Measurements from ENCODE around the gene RETREG2. TPM values are rescaled to one million over a fixed set of nuclear protein-coding genes. Genes with fewer than 3 reads are reported as not detected.
A peak's percentile ranks its signal among the peaks of the same experiment; 100 is the strongest.

The RETREG2 gene, protein sequence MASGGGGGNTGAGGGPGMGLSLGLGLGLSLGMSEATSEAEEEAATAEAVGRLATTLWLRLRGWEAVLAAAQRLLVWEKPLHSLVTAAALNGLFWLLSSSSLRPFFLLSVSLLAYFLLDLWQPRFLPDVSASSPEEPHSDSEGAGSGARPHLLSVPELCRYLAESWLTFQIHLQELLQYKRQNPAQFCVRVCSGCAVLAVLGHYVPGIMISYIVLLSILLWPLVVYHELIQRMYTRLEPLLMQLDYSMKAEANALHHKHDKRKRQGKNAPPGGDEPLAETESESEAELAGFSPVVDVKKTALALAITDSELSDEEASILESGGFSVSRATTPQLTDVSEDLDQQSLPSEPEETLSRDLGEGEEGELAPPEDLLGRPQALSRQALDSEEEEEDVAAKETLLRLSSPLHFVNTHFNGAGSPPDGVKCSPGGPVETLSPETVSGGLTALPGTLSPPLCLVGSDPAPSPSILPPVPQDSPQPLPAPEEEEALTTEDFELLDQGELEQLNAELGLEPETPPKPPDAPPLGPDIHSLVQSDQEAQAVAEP
- 49.0 and 65.2 TPM in 2 replicates for total RNA-seq

DNA sequence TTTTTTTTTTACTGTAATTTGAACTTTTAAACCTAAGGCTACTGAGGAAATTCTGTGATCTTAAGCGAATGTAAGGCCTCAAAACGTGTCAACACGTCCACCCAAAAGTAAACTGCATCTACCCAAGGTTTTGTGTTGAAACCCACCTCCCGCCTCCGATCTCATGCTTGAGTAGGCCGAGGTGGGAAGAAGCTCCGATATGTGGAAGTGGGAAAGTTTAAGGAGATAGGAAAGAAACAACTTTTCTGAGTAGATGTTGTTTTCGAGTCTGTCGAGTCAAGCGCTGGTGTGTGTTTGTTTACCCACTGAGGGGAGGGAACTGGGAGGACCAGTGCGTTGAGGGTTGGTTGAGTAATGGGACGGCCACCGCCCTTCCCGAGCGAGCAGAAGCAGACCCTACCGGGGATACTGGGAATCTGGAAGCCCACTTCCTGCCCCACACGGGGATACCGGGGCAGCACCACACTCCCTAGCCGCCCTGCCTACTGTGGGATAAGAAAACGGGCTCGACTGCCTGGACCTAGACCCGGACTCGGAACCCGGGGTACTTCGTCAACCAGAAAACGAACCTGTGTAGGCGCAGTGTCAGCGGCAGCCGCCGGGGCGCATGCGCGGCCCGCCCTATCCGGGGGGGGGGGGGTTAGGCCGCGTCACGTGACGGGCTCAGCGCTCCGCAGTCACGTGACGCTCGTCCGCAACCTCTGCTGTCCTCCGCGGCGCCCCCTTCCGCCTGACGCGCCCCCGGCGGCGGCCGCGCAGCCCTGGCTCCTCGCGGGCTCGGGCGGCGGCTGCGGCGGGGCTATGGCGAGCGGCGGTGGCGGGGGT lies at the start of gene RETREG2:
Gene RETREG2 (plus strand): TSS at position 724 of the 825 bp plus-strand sequence. CDS start 78 bp downstream, at position 802.
- peak; percentile 73 to 95 for DNase-seq (ENCODE audit: low read depth in 2 of 2)

DNA sequence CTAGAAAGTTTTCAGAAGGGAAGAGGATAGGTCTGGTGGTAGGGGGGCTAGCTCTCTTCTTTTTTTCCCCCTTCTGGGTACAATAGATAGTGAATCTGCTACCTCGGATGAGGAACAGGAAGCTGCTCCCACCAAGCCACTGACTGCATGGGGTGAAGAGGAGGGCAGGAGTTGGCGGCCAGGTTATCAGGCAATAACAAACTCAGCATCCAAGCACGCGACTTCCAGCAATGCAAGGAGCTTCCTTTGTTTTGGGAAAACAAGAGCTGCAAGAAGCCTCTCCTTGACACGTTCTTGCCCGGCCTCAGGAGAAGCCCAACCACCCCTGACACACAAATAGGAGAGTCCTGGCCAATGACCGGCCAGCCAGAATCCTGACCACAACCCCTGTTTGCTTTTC lies 49.7 kb upstream of the RETREG2 start:
- no peak for DNase-seq (ENCODE audit: low read depth in 2 of 2)

DNA sequence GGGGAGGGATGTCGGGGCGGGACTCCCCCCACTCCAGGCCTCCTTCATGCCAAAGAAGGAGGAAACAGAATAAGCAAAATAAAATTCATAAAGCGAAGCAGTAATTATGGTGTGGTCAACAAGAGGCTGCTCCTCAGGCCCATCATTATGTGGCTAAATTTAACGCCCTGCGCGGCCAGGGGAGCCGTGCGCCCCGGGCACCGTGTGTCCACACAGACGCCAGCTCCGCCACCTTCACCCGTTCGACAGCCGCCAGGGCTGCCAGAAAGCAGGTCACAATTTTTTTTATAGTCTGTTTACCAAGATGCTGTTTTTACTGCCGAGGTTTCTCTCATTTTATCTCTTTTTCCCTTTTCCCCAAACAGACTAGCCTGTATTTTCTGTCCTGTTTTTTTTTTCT lies 48.5 kb upstream of the RETREG2 start:
- DNase-seq (ENCODE audit: low read depth in 2 of 2) = no peak

DNA sequence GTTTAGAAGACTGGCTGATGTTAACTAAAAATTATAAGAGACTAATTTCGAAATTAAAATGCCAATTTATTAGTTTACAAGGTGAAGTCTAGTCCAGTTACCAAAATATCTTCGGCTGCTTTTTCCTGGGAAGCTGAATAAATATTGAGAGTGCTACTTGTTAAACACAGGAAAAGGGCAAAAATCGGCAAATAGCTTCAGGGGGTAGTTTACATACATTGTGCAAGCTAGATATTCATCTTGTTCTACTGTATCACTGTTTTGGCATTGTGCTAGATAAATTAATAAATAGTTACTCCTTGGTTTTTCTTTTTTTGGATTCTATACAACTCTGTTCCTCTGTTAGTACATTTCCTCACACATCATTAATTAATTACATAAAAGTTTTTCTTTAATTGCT lies 46.7 kb upstream of the RETREG2 start:
- no peak for DNase-seq (ENCODE audit: low read depth in 2 of 2)

DNA sequence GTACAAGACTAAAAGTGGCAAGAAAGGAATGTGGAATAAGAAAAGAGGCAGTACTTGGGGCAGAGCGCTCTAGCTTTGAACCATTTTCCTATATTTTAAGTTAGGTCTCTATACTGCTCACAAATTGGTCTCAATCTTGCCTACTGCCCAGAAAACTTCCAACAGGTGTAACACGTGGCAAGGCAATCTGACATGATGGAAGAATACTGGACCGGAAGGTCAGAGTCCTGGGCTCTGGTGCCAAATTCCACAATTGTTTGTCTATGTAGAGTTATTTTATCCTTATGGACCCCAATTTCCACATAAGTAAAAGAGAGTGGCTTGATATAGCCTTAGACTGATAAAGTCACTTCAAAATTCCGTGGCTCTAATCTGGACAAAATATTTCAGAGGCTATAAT lies 46.3 kb upstream of the RETREG2 start:
- DNase-seq (ENCODE audit: low read depth in 2 of 2) = no peak

DNA sequence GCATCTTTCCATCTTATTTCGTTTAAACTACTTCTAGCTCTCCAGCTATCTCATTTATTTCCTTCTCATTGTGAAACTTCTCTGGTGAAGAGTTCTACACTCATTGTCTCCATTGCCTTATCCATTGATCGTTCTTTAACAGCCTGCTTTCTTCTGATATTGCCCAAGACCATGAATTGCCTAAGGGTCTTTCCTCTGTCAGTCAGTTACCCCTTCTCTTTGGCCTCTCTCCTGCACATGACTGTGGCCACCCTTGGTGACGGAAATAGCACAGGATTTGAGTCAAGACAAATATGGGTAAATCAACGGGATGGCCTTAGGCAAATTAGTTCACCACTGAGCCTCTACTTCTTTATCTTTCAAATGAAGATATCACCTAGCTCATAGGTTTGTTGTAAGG lies 44.1 kb upstream of the RETREG2 start:
- no peak for DNase-seq (ENCODE audit: low read depth in 2 of 2)

DNA sequence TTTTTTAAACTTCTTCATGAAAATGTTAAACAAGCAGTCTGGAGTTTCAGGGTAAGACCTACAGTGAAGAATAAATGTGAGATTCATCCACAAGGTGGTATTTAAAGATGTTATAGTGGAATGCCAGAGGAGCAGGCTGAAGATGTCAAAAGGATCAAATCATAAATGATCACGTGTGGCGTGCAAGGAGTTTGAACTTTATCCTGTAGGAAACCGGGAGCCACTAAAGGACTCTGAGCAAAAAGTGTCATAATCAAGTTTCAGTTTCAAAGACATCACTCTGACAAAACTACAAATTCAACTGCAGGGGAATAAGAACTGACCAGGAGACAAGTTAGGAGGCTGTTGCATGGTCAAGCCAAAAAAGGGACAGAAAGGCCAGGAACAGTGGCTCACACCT lies 37.4 kb upstream of the RETREG2 start:
- DNase-seq (ENCODE audit: low read depth in 2 of 2) = no peak

DNA sequence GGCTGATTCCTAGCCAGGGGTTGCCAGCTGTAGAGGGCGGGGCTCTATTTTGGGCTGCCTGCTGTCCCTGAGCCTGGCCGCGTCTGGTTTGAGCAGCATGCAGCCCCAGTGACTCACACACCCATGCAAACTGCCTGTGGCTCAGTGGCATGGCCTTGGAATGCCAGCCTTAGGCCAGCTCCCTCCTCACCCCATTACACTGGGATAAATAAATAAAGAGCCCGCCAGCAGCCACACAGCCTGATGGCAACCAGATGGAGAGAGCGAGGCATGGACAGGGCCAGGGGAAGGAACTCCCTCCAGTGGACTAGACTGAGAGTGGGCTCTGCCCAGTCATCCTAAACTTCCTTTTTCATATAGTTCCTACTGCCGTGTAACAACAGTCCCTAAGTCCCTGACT lies 35.7 kb upstream of the RETREG2 start:
- no peak for DNase-seq (ENCODE audit: low read depth in 2 of 2)

DNA sequence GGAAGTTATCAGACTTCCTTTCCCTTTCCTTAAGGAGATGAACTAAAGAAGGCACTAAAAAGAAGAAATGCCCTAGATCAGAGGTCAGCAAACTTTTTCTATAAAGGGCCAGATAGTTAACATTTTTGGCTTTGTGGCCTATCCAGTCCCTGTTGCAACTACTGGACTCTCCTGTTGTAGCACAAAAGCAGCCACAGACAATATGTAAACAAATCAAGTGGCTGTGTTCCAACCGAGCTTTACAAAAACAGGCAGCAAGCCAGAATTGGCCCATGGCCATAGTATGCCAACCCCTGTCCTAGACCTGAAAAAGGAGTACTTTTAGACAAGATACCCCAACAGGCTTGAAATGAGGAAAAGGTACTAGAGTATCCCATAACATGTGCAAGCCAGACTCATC lies 28.4 kb upstream of the RETREG2 start:
- peak; percentile 14 to 57 for DNase-seq (ENCODE audit: low read depth in 2 of 2)

DNA sequence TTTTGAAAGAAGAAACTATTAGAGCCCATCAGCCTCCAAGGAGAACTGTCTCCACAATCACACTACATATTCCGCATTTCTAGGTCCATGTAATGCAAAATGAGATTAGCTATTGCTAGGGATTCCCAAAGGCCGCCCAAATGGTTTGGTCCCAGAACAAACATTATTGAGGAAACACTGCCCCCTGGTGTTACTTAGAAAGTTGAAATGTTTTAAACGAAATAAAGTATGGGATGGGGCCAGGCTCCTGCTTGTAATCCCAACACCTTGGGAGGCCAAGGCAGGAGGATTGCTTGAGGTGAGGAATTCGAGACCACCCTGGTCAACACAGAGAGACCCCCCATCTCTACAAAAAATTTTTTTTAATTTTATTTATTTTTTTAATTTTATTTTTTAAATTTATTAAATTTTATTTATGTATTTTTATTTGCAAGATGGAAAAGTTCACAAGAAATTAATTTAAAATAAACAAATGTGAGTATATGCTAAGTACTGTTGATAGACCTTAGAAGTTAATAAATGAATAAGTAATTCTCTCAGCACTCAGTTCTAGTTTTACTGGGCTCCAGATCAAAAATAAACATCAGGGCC lies 22.9 kb upstream of the RETREG2 start:
- peak; percentile 57 to 72 for DNase-seq (ENCODE audit: low read depth in 2 of 2)

DNA sequence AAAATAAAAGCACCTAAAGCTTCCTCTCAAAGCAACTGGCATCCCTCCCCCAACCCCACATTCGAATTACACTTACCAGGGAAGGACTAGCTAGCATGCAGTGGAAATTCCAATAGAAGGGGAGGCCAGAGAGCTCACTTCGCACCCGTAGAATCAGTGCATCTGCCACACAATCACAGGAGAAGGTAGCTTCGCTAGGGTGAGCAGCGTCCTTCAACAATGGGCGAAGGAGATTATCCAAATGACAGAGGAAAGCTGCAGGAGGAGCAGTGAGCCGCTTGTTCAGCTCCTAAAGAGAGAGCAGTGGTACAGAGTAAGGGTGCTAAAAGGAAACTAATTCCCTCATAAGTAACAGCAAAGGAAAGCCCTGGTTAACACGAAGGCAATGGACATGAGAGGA lies 20.7 kb upstream of the RETREG2 start:
- DNase-seq (ENCODE audit: low read depth in 2 of 2) = no peak

DNA sequence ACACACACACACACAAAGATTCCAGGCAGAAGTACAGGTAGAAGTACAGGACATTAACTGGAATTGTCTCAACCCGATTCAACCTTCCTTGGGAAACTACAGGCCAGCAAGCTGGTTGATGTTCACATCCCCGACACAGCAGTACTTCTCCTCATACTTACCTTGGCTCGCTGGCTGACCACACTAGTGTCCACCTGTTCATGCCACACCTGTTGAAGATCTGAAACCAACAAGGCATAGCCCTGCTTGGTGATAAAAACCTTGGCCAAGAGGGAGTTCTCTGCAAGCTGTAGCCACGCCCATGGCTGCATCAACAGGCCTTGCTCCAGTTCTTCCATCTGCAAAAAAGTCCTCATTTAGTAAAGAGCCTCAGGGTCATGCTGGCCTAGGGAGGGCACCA lies 20.1 kb upstream of the RETREG2 start:
- DNase-seq (ENCODE audit: low read depth in 2 of 2) = no peak

DNA sequence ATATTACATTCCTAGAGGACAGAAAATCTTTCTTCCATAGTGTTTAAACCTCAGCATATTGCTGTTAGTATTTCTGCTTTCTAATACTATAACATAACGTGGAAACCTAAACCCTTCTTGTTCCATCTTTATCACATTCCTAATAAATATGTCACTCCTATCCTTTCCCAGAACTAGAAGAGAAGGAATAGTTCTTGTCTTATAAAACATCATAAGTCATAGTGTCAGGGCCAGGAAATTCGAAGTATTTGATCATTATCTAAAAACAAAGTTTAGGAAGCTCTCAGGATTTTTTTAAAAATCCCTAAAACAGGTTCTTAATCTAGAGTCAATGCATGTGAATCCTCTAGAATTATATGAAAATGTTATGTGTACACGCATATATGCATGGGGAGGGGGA lies 19.5 kb upstream of the RETREG2 start:
- DNase-seq (ENCODE audit: low read depth in 2 of 2) = no peak

DNA sequence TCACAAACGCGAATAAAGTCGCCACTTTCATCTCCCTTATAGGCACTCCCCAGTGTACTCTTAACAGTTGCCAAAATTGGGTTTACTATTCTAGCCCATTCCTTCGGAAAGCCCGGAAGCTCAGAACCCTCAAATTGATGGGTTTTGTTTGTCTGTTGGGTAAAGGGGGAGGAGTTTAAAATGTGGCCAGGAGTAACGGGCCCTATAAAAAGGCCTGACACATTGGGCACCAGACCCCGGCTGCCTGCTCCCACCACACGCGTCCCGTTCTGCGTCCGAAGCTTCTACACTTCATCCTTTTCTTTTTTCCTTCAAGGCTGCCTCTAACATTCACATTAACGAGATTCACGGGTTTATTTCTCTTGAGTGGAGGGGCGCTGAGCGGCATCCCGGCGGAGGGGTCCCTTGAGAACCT lies 18.3 kb upstream of the RETREG2 start:
- no peak for DNase-seq (ENCODE audit: low read depth in 2 of 2)

DNA sequence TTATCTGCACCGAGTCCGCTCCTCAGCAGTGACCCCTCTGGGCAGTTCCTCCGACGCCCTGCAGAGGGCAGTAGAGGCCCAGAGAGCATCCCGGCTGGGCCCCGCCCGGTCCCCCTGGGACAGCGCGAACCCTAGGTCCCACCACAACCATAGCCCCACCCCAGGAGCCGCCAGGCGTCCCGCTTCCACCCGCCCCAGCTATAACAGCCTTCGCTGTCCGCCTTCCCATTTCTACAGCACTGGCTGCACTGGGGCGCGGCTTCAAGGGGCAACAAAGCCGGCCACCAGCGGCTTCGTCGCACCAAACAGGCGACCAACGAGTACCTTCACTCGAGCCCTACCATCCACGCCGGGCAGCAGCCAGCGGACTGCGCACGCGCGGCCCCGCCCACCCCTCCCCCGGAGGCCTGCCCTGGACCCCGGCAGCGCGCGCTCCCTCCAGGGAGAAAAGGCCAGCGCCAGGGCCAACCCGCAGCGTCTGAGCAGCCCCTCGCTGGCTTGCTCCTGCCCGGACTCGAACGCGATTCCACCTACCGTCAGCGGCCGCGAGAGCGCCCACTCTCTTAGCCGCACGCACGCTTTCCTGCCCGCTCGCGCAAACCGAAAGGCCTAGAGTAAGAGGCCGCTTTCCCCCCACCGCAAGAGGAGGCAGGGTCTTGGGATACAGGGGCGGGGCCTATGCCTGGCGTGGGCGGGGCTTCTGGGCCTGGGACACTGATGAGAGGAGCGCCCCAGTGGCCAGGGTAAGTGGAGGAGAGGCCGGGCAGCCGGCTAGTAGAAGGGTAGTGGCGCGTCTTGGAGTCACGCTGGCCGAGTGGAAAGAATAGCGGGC lies 17.7 kb upstream of the RETREG2 start, which contains the start of gene NHEJ1:
Gene NHEJ1 (minus strand): TSS at position 630 of the 832 bp plus-strand sequence. CDS start 2,453 bp downstream, outside the sequence.
- DNase-seq (ENCODE audit: low read depth in 2 of 2) = peak; percentile 83 to 95

DNA sequence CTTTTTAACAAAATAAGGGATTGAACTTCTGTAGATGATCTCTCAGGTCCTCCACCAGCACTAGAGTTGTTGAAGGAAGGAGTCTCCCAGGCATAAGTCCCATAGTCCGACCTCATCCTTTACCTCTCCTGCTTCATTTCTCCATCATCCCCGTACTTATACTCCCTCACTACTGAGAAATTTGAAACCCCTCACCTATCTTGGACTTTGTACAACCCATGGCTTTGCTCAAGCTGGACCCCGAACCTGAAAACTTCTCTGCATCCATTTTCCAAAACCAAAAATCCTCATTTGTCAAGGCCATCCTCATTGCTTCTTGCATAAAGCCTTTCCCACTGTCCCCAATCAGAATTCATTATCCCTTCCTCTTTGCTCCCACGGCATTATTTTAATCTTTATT lies 17.0 kb upstream of the RETREG2 start:
- no peak for DNase-seq (ENCODE audit: low read depth in 2 of 2)

DNA sequence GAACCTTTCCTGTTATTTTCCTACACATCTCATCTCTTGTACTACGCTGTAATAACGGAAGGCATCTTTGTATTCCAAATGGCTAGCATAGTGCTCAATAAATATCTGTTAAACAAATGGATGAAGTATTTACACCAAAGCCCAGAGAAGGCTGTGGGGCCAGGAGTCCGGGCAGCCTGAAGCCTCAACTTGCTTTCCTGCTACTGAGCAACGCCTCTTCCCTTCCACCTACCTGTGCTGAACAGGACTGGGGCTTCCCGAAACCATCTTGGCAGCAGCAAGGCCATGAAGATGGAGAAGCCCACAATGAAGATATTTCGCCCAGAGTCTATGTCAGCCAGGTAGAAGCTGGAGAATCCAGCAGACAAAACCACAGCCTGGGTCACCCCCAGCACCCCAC lies 14.9 kb upstream of the RETREG2 start:
- DNase-seq (ENCODE audit: low read depth in 2 of 2) = no peak

DNA sequence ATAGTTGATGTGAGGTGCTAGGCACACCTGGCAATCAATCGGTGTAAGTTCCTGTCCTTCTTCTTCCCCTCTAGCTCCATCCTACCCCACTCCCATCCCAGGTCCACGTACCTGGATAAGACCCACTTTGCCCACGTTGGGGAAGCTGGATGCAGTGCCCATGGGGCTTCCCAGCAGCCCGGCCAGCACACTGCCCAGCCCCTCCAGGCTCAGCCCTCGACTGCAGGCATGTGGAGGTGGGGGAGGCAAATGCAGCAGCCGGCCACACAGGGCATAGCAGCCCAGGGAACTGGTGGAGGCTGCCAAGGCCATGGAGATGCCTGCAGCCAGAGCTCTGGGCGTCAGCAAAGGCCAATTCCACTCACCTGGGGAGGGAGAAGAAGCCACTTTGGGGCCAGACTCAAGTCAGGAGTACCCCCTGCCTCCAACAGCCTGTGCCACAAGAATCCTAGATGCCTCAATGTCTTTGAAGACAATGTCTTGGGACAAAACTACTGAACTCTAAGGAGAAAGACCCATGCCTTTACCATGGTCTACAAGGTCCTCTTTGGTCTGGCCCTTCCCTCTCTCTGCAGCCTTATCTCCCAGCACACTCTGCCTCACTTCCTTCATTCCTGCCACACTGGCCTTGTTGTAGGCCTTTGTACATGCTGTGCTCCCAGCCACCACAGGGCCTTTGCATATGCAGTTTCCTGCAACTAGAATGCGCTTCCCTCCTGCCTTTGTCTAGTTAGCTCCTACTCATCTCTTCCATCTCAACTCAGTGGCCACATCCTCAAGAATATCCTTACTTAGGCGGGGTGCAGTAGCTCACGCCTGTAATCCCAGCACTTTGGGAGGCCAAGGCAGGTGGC lies 12.8 kb upstream of the RETREG2 start:
- DNase-seq (ENCODE audit: low read depth in 2 of 2) = no peak

DNA sequence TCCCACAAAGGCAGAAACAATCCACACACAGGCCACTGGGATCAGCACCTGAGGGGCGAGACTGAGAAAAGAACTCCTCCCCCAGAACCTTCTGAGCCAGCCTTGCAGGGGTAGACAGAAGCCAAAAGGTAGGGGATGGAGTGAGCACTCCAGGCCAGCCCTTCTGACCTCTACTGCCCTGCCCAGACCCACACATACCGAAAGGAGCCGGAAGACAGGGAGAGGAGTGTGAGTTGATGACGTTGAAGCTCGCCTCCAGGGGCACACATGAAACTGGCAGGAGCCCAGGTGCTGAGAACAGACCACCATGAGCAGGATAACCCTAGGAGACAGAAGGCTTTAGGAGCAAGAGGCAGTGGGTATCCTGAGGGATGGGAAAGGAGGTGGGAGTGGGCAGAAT lies 10.1 kb upstream of the RETREG2 start:
- DNase-seq (ENCODE audit: low read depth in 2 of 2) = no peak

DNA sequence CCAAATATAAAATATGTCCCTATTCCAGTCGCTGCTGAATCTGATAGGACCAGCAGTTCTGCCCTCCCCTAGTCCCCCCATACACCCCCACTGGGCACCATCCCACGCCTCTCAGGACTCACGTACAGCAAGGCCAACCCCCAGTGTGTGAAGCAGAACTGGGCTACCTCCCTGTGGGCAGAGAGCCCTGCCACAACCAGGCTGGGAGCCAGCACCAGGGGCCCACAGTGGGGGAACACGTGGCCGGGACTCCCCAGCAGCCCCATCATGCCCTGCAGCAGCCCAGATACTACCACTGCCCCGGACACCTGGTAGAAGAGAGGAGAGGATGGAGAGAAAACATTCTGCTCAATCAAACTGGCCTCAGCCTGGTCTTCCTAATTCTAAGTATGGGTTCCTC lies 9.5 kb upstream of the RETREG2 start:
- DNase-seq (ENCODE audit: low read depth in 2 of 2) = no peak
